ENCODE data around the gene SLC25A34. TPM values are rescaled to one million over a fixed set of nuclear protein-coding genes. Genes with fewer than 3 reads are reported as not detected.

Gene SLC25A34
- total RNA-seq, 1 donor from 2014 or later: 3.5 TPM

GRCh38 chr1:15744122-15744679 is 8.1 kb downstream of the SLC25A34 start:
- H3K36me3 ChIP-seq: no peaks in the 10 kb centered on the region
- H3K4me3 ChIP-seq: no peak overlapping the region
- H3K9me3 ChIP-seq: no peaks in the 10 kb centered on the region
- peaks cover 6% of the 10 kb centered on the region for H3K4me1 ChIP-seq
- no peak overlapping the region for H3K27ac ChIP-seq
- ATAC-seq: no peak
- no peaks in the 10 kb centered on the region for H3K27me3 ChIP-seq (ENCODE audit: low read depth)
- DNase-seq: peak; percentile 47
- no peak for TF ChIP-seq CTCF (IDR thresholded peaks at IDR 0.05)
- intact Hi-C loops (cut with DNase I): no loop called here

GRCh38 chr1:15747378-15747777 is 11.3 kb downstream of the SLC25A34 start:
- Histone ChIP-seq H3K9me3 (no peaks in the 10 kb centered on the region), H3K4me3 (no peak overlapping the region), H3K36me3 (no peaks in the 10 kb centered on the region), H3K27me3 (ENCODE audit: low read depth) (no peaks in the 10 kb centered on the region), H3K4me1 (peaks cover 18% of the 10 kb centered on the region), H3K27ac (no peak overlapping the region)
- DNase-seq (no peak), ATAC-seq (no peak)
- no peak for TF ChIP-seq CTCF (IDR thresholded peaks at IDR 0.05)
- intact Hi-C loops (cut with DNase I): no loop called here

GRCh38 chr1:15748264-15748663 is 12.2 kb downstream of the SLC25A34 start:
- no peak overlapping the region for H3K4me3 ChIP-seq
- intact Hi-C loops (cut with DNase I): no loop called here
- H3K27ac ChIP-seq: no peak overlapping the region
- DNase-seq: no peak
- H3K9me3 ChIP-seq: no peaks in the 10 kb centered on the region
- TF ChIP-seq CTCF (IDR thresholded peaks at IDR 0.05): no peak
- peaks cover 18% of the 10 kb centered on the region for H3K4me1 ChIP-seq
- H3K36me3 ChIP-seq: no peaks in the 10 kb centered on the region
- ATAC-seq: no peak
- no peaks in the 10 kb centered on the region for H3K27me3 ChIP-seq (ENCODE audit: low read depth)

- no peaks in the 10 kb centered on the region for H3K9me3 ChIP-seq
- no peaks in the 10 kb centered on the region for H3K36me3 ChIP-seq
- ATAC-seq (no peak), DNase-seq (no peak)
- no peak for TF ChIP-seq CTCF (IDR thresholded peaks at IDR 0.05)
- H3K27ac ChIP-seq: peak overlapping the region; percentile 47
- H3K4me1 ChIP-seq: peaks cover 18% of the 10 kb centered on the region
- H3K4me3 ChIP-seq: no peak overlapping the region
- H3K27me3 ChIP-seq (ENCODE audit: low read depth): no peaks in the 10 kb centered on the region
- intact Hi-C loops (cut with DNase I): no loop called here
Observed at GRCh38 chr1:15748690-15749398, 12.8 kb downstream of the SLC25A34 start.

GRCh38 chr1:15749399-15750291 is 13.6 kb downstream of the SLC25A34 start:
- no peak for TF ChIP-seq CTCF (IDR thresholded peaks at IDR 0.05)
- peaks cover 18% of the 10 kb centered on the region for H3K4me1 ChIP-seq
- peak; percentile 49 to 59 for ATAC-seq
- peak overlapping the region; percentile 47 for H3K27ac ChIP-seq
- H3K4me3 ChIP-seq: no peak overlapping the region
- H3K36me3 ChIP-seq: no peaks in the 10 kb centered on the region
- DNase-seq: peak; percentile 65
- H3K9me3 ChIP-seq: no peaks in the 10 kb centered on the region
- H3K27me3 ChIP-seq (ENCODE audit: low read depth): no peaks in the 10 kb centered on the region
- intact Hi-C loops (cut with DNase I): no loop called here

Measured in lower lobe of right lung (tissue), 2 donors.